ENCODE data around the gene PALLD.

The PALLD gene

DNA sequence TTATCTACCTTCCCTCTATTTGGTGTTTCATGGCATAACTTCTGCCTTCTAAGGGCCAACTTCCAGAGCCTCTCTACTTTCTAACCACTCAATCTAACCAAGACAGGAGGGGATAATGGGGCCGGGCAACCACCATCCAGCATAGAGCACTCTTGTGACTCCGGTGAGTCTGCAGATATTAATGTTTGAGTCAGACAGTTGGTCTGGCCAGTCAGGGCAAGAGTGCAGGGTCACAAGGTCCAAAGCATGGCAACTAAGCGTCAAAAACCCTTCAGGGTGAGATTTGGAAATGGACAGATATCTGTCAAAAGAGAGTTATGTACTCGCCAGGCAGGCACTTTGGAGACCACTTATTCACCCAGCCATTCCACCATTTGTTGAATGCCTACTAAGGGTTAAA lies 105.0 kb downstream of the PALLD start:
- Histone ChIP-seq H3K4me3 (ENCODE audit: low read depth, low read length) (no peak overlapping the region), H3K27me3 (no peaks in the 10 kb centered on the region), H3K9me3 (no peaks in the 10 kb centered on the region), H3K4me1 (no peaks in the 10 kb centered on the region), H3K36me3 (no peaks in the 10 kb centered on the region)
- TF ChIP-seq, protein P1, sequence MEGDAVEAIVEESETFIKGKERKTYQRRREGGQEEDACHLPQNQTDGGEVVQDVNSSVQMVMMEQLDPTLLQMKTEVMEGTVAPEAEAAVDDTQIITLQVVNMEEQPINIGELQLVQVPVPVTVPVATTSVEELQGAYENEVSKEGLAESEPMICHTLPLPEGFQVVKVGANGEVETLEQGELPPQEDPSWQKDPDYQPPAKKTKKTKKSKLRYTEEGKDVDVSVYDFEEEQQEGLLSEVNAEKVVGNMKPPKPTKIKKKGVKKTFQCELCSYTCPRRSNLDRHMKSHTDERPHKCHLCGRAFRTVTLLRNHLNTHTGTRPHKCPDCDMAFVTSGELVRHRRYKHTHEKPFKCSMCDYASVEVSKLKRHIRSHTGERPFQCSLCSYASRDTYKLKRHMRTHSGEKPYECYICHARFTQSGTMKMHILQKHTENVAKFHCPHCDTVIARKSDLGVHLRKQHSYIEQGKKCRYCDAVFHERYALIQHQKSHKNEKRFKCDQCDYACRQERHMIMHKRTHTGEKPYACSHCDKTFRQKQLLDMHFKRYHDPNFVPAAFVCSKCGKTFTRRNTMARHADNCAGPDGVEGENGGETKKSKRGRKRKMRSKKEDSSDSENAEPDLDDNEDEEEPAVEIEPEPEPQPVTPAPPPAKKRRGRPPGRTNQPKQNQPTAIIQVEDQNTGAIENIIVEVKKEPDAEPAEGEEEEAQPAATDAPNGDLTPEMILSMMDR (IDR thresholded peaks at IDR 0.05; ENCODE audit: low read depth, low read length), result no peak
- no peak for DNase-seq

DNA sequence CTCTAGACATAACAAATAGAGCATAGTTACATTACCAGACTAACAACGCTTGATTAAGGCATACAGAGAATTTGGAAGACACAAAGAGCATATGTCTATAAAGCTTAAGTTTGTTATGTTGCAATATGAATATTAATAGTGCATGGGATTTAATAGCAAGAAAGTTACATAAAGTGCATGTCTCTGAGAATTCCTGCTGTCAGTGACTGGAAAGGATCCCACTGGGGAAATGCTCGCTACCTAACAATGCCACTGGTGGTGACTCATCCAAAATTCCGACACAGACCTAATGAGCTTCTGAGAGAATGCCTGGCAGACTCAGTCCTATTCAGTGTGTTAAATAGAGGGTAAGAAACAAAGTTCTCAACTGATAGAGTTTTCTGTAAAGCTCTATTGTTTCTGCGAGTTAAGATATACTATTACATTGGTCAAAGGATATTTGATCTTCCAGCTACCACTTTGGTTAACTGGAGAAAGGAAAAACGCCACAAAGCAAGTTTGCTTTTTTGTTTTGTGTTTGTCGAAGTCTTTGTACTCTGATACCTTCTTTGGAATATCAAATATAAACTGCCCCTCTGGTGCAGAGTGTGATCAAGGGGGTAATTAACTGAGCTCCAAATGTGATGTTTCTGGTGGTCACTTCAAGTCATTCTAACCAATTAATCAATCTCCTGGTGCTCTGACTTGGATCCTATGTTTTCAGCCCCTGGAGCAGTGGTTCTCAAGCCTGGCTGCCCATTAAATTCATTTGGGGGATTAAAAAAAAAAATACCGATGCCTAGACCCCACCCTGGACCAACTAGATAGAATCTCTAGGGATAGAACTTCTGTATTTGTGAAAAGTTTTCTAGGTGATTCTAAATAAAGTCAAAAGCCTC lies 107.9 kb downstream of the PALLD start:
- Histone ChIP-seq H3K4me1 (no peaks in the 10 kb centered on the region), H3K36me3 (no peaks in the 10 kb centered on the region), H3K4me3 (ENCODE audit: low read depth, low read length) (no peak overlapping the region), H3K9me3 (no peaks in the 10 kb centered on the region), H3K27me3 (no peaks in the 10 kb centered on the region)
- DNase-seq, result no peak
- TF ChIP-seq, protein P1 (IDR thresholded peaks at IDR 0.05; ENCODE audit: low read depth, low read length), result no peak

DNA sequence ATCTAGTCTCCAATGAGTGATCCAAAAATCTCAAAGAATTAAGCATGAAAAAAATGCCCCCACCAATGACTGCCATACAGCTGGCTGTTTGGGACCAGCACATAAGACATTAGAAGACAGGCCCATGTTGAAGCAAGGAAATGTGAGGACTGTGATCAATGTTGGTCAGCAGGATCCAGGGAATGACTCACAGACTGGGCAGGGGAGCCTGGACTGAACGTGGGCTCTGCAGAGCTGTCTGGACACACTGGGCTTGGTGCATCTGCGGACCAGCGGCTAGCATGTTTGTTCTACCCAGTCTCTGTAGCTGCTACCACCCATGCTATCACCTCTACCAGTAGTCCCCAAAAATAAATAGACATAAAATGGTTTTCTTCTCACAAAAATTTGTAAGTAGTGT lies 108.6 kb downstream of the PALLD start:
- TF ChIP-seq, protein P1 (IDR thresholded peaks at IDR 0.05; ENCODE audit: low read depth, low read length), result no peak
- DNase-seq, result no peak
- no peak overlapping the region for H3K4me3 ChIP-seq (ENCODE audit: low read depth, low read length)
- H3K27me3 ChIP-seq, result no peaks in the 10 kb centered on the region
- H3K36me3 ChIP-seq, result no peaks in the 10 kb centered on the region
- H3K9me3 ChIP-seq, result no peaks in the 10 kb centered on the region
- H3K4me1 ChIP-seq, result no peaks in the 10 kb centered on the region

DNA sequence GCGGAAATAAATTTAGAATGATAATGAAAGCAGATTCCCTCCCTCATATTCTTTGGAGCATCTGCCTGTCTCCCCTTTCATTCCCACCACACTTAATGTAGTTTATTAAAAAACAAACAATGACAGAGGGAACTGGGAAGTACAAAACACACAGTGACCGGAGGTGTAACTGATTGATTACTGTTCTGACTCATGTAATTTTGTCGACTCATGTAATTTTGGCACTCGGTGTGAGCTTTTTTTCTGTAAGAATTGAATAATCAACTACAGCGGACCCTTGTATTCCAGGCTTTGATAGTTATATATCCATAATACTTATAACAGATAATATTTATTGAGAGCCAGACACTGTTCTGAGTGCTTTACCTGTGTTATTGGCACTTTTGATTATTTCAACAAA lies 110.4 kb downstream of the PALLD start:
- no peaks in the 10 kb centered on the region for H3K36me3 ChIP-seq
- H3K4me3 ChIP-seq (ENCODE audit: low read depth, low read length), result no peak overlapping the region
- DNase-seq, result no peak
- no peaks in the 10 kb centered on the region for H3K9me3 ChIP-seq
- H3K27me3 ChIP-seq, result no peaks in the 10 kb centered on the region
- H3K4me1 ChIP-seq, result no peaks in the 10 kb centered on the region
- TF ChIP-seq, protein P1 (IDR thresholded peaks at IDR 0.05; ENCODE audit: low read depth, low read length), result no peak

DNA sequence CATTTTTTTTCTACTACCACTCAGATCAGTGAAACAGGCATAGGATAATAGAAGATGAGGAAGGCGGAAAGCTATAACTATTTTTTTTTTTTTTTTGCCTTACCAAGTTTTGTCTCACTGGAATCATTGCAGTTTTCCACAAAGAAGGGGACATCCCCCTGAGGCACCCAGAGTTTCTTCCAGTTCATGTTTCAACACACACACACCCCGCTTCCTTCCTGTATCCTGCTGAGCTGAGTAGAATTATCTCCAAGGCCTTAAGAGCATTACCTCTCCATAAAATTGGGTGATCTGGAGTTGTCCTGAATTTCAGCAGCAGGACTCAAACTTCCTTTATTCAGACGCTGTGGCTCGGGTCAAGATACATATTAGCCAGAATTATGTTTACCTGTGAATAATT lies 111.9 kb downstream of the PALLD start:
- TF ChIP-seq, protein P1 (IDR thresholded peaks at IDR 0.05; ENCODE audit: low read depth, low read length), result no peak
- DNase-seq, result no peak

DNA sequence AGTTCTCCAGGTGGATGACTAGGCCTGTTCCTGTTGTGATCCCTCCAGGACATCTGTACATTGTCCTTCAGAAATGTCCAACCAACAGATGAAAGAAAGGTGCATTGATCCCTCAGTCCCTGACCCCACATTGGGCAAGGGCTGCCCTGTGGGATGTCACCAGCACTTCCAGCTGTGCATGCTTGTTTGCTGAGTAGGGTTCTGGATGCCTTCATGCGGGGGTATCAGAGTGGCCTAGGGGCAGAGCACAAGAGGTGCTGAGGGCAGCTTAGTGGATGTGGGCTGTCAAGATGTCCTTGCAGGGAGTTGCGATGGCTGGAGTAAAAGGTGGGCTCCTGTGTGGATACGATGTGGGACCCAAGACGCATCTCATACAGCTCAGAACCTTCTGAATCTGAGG lies 112.5 kb downstream of the PALLD start:
- Histone ChIP-seq H3K36me3 (no peaks in the 10 kb centered on the region), H3K4me3 (ENCODE audit: low read depth, low read length) (no peak overlapping the region), H3K27me3 (no peaks in the 10 kb centered on the region), H3K9me3 (no peaks in the 10 kb centered on the region), H3K4me1 (no peaks in the 10 kb centered on the region)
- DNase-seq, result no peak
- TF ChIP-seq, protein P1 (IDR thresholded peaks at IDR 0.05; ENCODE audit: low read depth, low read length), result no peak

More for the DNA sequence above, 111.9 kb downstream of the PALLD start:
- H3K9me3 ChIP-seq, result no peaks in the 10 kb centered on the region
- H3K36me3 ChIP-seq, result no peaks in the 10 kb centered on the region
- no peaks in the 10 kb centered on the region for H3K27me3 ChIP-seq
- no peaks in the 10 kb centered on the region for H3K4me1 ChIP-seq
- no peak overlapping the region for H3K4me3 ChIP-seq (ENCODE audit: low read depth, low read length)
